ENCODE measurements around the gene PDIA5. TPM values are rescaled to one million over a fixed set of nuclear protein-coding genes. Genes with fewer than 3 reads are reported as not detected.

PDIA5 gene
- total RNA-seq, 2 donors from 2014 or later: 36.5 to 40.1 TPM

- no peaks in the 10 kb centered on the region for H3K36me3 ChIP-seq
- H3K4me1 ChIP-seq: peaks cover 4% of the 10 kb centered on the region
- H3K27me3 ChIP-seq: no peaks in the 10 kb centered on the region
- intact Hi-C loops (cut with DNase I): no loop called here
- TF ChIP-seq CTCF (IDR thresholded peaks at IDR 0.05): no peak
- no peak for DNase-seq
- H3K4me3 ChIP-seq: peak overlapping the region; percentile 86
- H3K9ac ChIP-seq (ENCODE audit: low read depth in 2 of 2, low read length in 2 of 2): peak overlapping the region in 1 of 2 donors; percentile 94
- peak overlapping the region; percentile 62 for H3K27ac ChIP-seq
- H3K9me3 ChIP-seq: no peaks in the 10 kb centered on the region
Observed at GRCh38 chr3:123066599-123066895, 278 bp upstream of the PDIA5 start.

GRCh38 chr3:123067689-123068600, 1.1 kb downstream of the PDIA5 start:
- H3K9me3 ChIP-seq: no peaks in the 10 kb centered on the region

GRCh38 chr3:123068601-123069381, 2.0 kb downstream of the PDIA5 start:
- peak overlapping the region; percentile 86 for H3K4me3 ChIP-seq
- intact Hi-C loops (cut with DNase I): no loop called here
- no peak for TF ChIP-seq CTCF (IDR thresholded peaks at IDR 0.05)
- DNase-seq: no peak
- no peaks in the 10 kb centered on the region for H3K36me3 ChIP-seq
- peak overlapping the region; percentile 62 for H3K27ac ChIP-seq
- no peaks in the 10 kb centered on the region for H3K9me3 ChIP-seq
- no peaks in the 10 kb centered on the region for H3K27me3 ChIP-seq
- peaks cover 4% of the 10 kb centered on the region for H3K4me1 ChIP-seq
- peak overlapping the region; percentile 47 to 88 for H3K9ac ChIP-seq (ENCODE audit: low read depth in 2 of 2, low read length in 2 of 2)

More at GRCh38 chr3:123067689-123068600, 1.1 kb downstream of the PDIA5 start:
- TF ChIP-seq CTCF (IDR thresholded peaks at IDR 0.05): no peak
- intact Hi-C loops (cut with DNase I): no loop called here
- H3K4me1 ChIP-seq: peaks cover 4% of the 10 kb centered on the region
- peak overlapping the region; percentile 88 to 94 for H3K9ac ChIP-seq (ENCODE audit: low read depth in 2 of 2, low read length in 2 of 2)
- H3K36me3 ChIP-seq: no peaks in the 10 kb centered on the region
- peak; percentile 62 for DNase-seq
- H3K27me3 ChIP-seq: no peaks in the 10 kb centered on the region
- peak overlapping the region; percentile 62 for H3K27ac ChIP-seq
- H3K4me3 ChIP-seq: peak overlapping the region; percentile 86

- Histone ChIP-seq H3K36me3 (no peaks in the 10 kb centered on the region), H3K9ac (ENCODE audit: low read depth in 2 of 2, low read length in 2 of 2) (no peak overlapping the region), H3K9me3 (no peaks in the 10 kb centered on the region), H3K4me1 (peaks cover 4% of the 10 kb centered on the region), H3K27ac (no peak overlapping the region), H3K27me3 (no peaks in the 10 kb centered on the region), H3K4me3 (no peak overlapping the region)
- DNase-seq: no peak
- intact Hi-C loops (cut with DNase I): no loop called here
- no peak for TF ChIP-seq CTCF (IDR thresholded peaks at IDR 0.05)
Observed at GRCh38 chr3:123070510-123070909, 3.7 kb downstream of the PDIA5 start.

- no peak for DNase-seq
- no peaks in the 10 kb centered on the region for H3K27me3 ChIP-seq
- no peak overlapping the region for H3K4me3 ChIP-seq
- no peak overlapping the region for H3K9ac ChIP-seq (ENCODE audit: low read depth in 2 of 2, low read length in 2 of 2)
- H3K27ac ChIP-seq: no peak overlapping the region
- no peaks in the 10 kb centered on the region for H3K9me3 ChIP-seq
- no peak for TF ChIP-seq CTCF (IDR thresholded peaks at IDR 0.05)
- intact Hi-C loops (cut with DNase I): no loop called here
- H3K4me1 ChIP-seq: peaks cover 4% of the 10 kb centered on the region
- no peaks in the 10 kb centered on the region for H3K36me3 ChIP-seq
Observed at GRCh38 chr3:123071146-123071545, 4.3 kb downstream of the PDIA5 start.

All from colonic mucosa (tissue), 4 donors.